ENCODE data around the gene SLC27A1. TPM values are rescaled to one million over a fixed set of nuclear protein-coding genes. Genes with fewer than 3 reads are reported as not detected.

SLC27A1 gene
- total RNA-seq, 1 donor from 2014 or later = 27.8 TPM

DNA sequence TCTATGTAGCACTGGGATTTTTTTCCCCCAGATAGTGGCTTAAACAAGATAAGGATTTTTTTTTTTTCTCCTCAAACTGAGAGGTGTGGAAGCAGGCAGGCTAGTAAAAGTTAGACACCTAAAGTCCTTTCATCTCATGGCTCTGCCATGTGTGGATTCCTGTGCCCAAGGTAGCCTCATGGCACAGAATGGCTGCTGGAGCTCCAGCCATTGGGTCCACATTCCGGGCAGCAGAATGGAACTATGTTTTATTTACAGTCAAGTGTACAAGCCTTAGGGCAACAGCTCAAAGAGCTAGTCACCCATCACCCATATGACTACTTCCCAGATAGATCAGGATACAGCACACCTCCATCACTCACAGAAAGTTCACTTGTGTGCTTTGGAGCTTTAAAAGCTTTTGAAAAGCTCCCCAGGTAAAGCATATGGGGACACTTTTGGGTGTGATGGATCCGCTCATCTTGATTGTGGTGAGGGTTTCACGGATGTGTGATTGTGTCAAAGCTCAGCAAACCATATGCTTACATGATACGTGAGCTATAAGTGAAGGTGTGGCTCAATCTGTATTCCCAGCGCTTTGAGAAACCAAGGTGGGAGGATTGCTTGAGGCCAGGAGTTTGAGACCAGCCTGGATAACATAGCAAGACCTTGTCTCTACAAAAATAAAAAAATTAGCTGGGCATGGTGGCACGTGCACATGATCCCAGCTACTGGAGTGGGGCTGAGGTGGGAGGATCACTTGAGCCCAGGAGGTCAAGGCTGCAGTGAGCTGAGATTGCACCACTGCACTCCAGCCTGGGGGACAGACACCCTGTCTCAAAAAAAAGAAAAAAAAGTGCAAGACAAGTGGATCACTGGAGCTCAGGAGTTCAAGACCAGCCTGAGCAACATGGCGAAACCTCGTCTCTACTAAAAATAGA lies 59.2 kb downstream of the SLC27A1 start:
- Histone ChIP-seq H3K9me3 (no peaks in the 10 kb centered on the region), H3K27me3 (no peaks in the 10 kb centered on the region)
- TF ChIP-seq, protein P1, sequence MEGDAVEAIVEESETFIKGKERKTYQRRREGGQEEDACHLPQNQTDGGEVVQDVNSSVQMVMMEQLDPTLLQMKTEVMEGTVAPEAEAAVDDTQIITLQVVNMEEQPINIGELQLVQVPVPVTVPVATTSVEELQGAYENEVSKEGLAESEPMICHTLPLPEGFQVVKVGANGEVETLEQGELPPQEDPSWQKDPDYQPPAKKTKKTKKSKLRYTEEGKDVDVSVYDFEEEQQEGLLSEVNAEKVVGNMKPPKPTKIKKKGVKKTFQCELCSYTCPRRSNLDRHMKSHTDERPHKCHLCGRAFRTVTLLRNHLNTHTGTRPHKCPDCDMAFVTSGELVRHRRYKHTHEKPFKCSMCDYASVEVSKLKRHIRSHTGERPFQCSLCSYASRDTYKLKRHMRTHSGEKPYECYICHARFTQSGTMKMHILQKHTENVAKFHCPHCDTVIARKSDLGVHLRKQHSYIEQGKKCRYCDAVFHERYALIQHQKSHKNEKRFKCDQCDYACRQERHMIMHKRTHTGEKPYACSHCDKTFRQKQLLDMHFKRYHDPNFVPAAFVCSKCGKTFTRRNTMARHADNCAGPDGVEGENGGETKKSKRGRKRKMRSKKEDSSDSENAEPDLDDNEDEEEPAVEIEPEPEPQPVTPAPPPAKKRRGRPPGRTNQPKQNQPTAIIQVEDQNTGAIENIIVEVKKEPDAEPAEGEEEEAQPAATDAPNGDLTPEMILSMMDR (IDR thresholded peaks at IDR 0.05) = no peak

DNA sequence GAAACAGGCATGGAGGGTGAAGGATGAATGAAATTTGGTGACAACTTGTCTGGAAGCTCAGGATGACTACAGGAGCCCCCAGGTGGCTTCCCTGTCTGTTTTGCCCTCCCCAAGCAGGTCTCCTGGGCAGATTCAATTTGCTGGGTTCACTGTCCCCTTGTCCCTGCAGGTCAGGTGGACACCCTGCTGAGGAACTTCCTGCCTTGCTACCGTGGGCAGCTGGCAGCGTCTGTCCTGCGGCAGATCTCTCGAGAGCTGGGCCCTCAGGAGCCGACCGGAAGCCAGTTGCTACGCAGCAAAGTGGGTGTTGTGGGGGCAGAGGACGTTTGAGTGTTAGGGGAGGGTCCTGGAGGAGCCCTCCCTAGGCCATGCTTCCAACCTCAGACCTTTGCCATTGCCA lies 60.3 kb downstream of the SLC27A1 start:
- Histone ChIP-seq H3K4me3 (no peak overlapping the region), H3K4me1 (no peaks in the 10 kb centered on the region), H3K36me3 (no peaks in the 10 kb centered on the region), H3K27ac (no peak overlapping the region), H3K27me3 (no peaks in the 10 kb centered on the region), H3K9me3 (no peaks in the 10 kb centered on the region)
- TF ChIP-seq, protein P1 (IDR thresholded peaks at IDR 0.05) = no peak
- no peak for DNase-seq
- intact Hi-C loops (cut with DNase I) = no loop called here
- ATAC-seq = peak; percentile 24

More for the DNA sequence above, 59.2 kb downstream of the SLC27A1 start:
- DNase-seq (no peak), ATAC-seq (no peak)
- H3K4me3 ChIP-seq = no peak overlapping the region
- no peaks in the 10 kb centered on the region for H3K36me3 ChIP-seq
- intact Hi-C loops (cut with DNase I) = no loop called here
- no peak overlapping the region for H3K27ac ChIP-seq
- no peaks in the 10 kb centered on the region for H3K4me1 ChIP-seq

DNA sequence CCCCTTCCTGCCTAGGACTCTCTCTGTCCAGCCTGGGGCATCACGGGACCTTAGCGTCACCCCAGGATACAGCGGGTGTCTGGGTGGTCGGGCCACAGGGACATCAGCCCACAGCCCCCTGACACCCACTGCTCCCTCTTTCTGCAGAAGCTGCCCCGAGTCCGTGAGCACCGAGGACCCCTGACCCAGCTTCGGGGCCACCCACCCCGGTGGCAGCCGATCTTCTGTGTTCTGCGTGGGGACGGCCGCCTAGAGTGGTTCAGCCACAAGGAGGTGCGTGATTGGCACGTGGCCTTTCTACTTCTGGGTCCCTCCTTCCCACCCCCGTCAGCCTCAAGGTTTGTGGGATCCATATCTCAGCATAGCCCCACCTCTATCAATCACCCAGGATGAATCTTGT lies 61.8 kb downstream of the SLC27A1 start:
- intact Hi-C loops (cut with DNase I) = no loop called here
- no peaks in the 10 kb centered on the region for H3K9me3 ChIP-seq
- H3K36me3 ChIP-seq = no peaks in the 10 kb centered on the region
- TF ChIP-seq, protein P1 (IDR thresholded peaks at IDR 0.05) = no peak
- no peak overlapping the region for H3K4me3 ChIP-seq
- no peaks in the 10 kb centered on the region for H3K27me3 ChIP-seq
- H3K4me1 ChIP-seq = no peaks in the 10 kb centered on the region
- ATAC-seq (no peak), DNase-seq (no peak)
- H3K27ac ChIP-seq = no peak overlapping the region

DNA sequence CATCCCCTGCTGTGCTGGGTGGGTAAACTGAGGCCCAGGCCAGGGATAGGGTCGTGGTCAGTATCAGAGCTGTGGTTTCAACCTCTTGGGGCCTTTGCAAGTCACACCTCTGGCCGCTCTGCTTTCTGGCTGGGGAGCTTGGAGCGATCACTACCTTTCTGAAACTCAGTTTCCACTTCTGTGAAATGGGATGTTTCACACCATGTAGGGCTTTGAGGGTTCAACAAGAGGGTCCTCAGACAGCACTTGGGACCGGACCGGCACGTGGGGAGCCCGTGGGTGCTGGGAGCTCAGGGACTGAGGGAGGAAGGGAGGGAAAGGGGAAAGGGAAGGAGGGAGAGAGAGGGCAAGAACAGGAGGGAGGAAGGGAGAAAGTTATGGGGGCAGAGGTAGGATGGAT lies 62.2 kb downstream of the SLC27A1 start:
- Histone ChIP-seq H3K9me3 (no peaks in the 10 kb centered on the region), H3K27ac (no peak overlapping the region), H3K27me3 (no peaks in the 10 kb centered on the region), H3K36me3 (no peaks in the 10 kb centered on the region), H3K4me3 (no peak overlapping the region), H3K4me1 (no peaks in the 10 kb centered on the region)
- DNase-seq (no peak), ATAC-seq (no peak)
- intact Hi-C loops (cut with DNase I) = no loop called here
- TF ChIP-seq, protein P1 (IDR thresholded peaks at IDR 0.05) = no peak

DNA sequence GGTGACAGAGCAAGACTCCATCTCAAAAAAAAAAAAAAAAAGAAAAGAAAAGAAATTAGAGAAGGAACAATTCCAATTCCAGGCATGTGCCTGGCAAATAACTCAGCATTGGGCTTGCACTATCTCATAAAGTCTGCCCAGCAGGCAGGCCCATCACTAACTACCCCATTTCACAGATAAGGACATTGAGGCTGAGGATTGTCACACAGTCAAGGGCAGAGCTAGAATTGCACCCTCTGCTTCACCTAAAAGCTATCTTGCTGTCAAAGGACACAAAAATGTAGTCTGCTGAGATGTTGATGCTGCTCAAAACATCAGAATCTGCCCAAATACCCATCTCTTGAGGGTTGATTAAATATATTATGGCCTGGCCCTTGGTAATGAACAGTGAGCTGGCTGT lies 64.4 kb downstream of the SLC27A1 start:
- Histone ChIP-seq H3K4me1 (peaks cover 13% of the 10 kb centered on the region), H3K9me3 (no peaks in the 10 kb centered on the region), H3K27ac (no peak overlapping the region), H3K4me3 (no peak overlapping the region), H3K27me3 (no peaks in the 10 kb centered on the region), H3K36me3 (no peaks in the 10 kb centered on the region)
- TF ChIP-seq, protein P1 (IDR thresholded peaks at IDR 0.05) = no peak
- no peak for DNase-seq
- ATAC-seq = no peak
- intact Hi-C loops (cut with DNase I) = no loop called here

Measured in upper lobe of right lung (tissue), 1 donor.